Measurements from ENCODE around the gene VCPKMT. TPM values are rescaled to one million over a fixed set of nuclear protein-coding genes. Genes with fewer than 3 reads are reported as not detected.
A peak's percentile ranks its signal among the peaks of the same experiment; 100 is the strongest.
"Not testable (repeated sequence)": the region's sequence is repeated elsewhere in the genome, so short reads cannot be mapped to it uniquely, and the experiment has no call there.

The VCPKMT gene
- total RNA-seq, 2 donors from 2014 or later = 24.5 to 26.3 TPM

- peaks cover 54% of the 10 kb centered on the region for H3K4me1 Mint-ChIP-seq
- no peak overlapping the region for H3K4me3 Mint-ChIP-seq
- H3K9me3 ChIP-seq (ENCODE audit: control insufficient read depth, low read length, poor library complexity, severe bottlenecking) = no peaks in the 10 kb centered on the region
- ATAC-seq = no peak
- peak overlapping the region; percentile 84 for H3K27ac Mint-ChIP-seq
- DNase-seq = no peak
- no peaks in the 10 kb centered on the region for H3K27me3 Mint-ChIP-seq
- H3K36me3 Mint-ChIP-seq (ENCODE audit: low read depth) = peaks cover 3% of the 10 kb centered on the region
Observed at GRCh38 chr14:50088117-50088515, 28.3 kb downstream of the VCPKMT start.

- DNase-seq = no peak
- Mint-ChIP-seq H3K4me3 (peak overlapping the region; percentile 49), H3K27me3 (no peaks in the 10 kb centered on the region), H3K4me1 (peaks cover 56% of the 10 kb centered on the region), H3K27ac (peak overlapping the region; percentile 84), H3K36me3 (ENCODE audit: low read depth) (peaks cover 3% of the 10 kb centered on the region)
- no peak for ATAC-seq
- H3K9me3 ChIP-seq (ENCODE audit: control insufficient read depth, low read length, poor library complexity, severe bottlenecking) = no peaks in the 10 kb centered on the region
Observed at GRCh38 chr14:50087341-50088116, 28.8 kb downstream of the VCPKMT start.

- Mint-ChIP-seq H3K27me3 (no peaks in the 10 kb centered on the region), H3K4me1 (peaks cover 61% of the 10 kb centered on the region), H3K27ac (peak overlapping the region; percentile 100), H3K36me3 (ENCODE audit: low read depth) (peaks cover 3% of the 10 kb centered on the region), H3K4me3 (peak overlapping the region; percentile 80)
- DNase-seq = no peak
- no peak for ATAC-seq
- H3K9me3 ChIP-seq (ENCODE audit: control insufficient read depth, low read length, poor library complexity, severe bottlenecking) = no peaks in the 10 kb centered on the region
Observed at GRCh38 chr14:50086321-50086711, 30.1 kb downstream of the VCPKMT start.

DNA sequence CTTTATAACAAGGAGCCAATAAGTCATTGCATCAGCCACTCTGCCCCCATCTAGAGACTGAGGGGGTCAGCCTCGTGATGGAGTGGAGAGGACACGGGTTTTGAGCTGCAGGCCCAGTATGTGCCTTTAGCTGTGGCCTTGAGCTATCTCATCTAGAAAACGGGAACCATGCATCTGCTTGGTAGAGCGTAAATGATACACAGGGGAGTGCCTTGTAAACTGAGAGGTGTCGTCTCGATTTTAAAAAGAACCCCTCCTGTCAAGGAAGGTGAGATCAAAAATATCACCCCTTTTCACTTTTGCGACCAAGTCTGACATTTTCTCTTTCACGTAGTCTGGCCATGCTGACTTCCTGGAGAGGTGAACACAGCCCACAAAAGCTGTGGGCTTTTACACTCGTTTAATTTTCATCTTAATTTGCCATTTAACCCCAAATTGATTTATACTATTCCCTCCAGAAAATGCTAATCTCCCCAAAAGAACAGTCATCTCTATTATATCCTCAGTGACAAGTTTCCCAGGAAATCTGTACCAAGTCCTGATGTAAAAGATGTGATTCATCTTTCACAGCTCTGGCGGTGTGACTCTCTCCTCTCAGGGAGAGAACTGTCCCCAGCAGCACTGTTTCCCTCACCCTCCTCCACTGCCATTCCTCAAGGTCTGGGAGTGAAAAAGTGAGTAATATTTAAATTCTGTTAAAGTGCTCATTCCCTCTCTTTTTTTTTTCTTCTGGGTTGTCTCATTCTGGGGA lies 30.6 kb downstream of the VCPKMT start:
- peaks cover 58% of the 10 kb centered on the region for H3K4me1 Mint-ChIP-seq
- H3K4me3 Mint-ChIP-seq = peak overlapping the region; percentile 80
- no peak for ATAC-seq
- H3K27ac Mint-ChIP-seq = peak overlapping the region; percentile 100
- no peak for DNase-seq
- H3K36me3 Mint-ChIP-seq (ENCODE audit: low read depth) = peaks cover 2% of the 10 kb centered on the region
- no peaks in the 10 kb centered on the region for H3K27me3 Mint-ChIP-seq
- H3K9me3 ChIP-seq (ENCODE audit: control insufficient read depth, low read length, poor library complexity, severe bottlenecking) = no peaks in the 10 kb centered on the region

- Mint-ChIP-seq H3K4me3 (peak overlapping the region; percentile 79), H3K27ac (peak overlapping the region; percentile 100), H3K4me1 (peaks cover 55% of the 10 kb centered on the region), H3K36me3 (ENCODE audit: low read depth) (no peaks in the 10 kb centered on the region), H3K27me3 (no peaks in the 10 kb centered on the region)
- no peak for ATAC-seq
- DNase-seq = no peak
- no peaks in the 10 kb centered on the region for H3K9me3 ChIP-seq (ENCODE audit: control insufficient read depth, low read length, poor library complexity, severe bottlenecking)
Observed at GRCh38 chr14:50084666-50085065, 31.7 kb downstream of the VCPKMT start.

- no peaks in the 10 kb centered on the region for H3K36me3 Mint-ChIP-seq (ENCODE audit: low read depth)
- peak overlapping the region; percentile 88 for H3K4me3 Mint-ChIP-seq
- no peaks in the 10 kb centered on the region for H3K9me3 ChIP-seq (ENCODE audit: control insufficient read depth, low read length, poor library complexity, severe bottlenecking)
- no peaks in the 10 kb centered on the region for H3K27me3 Mint-ChIP-seq
- DNase-seq (peak in 2 of 3 donors; percentile 39 to 61), ATAC-seq (peak; percentile 52)
- peak overlapping the region; percentile 100 for H3K27ac Mint-ChIP-seq
- H3K4me1 Mint-ChIP-seq = peaks cover 55% of the 10 kb centered on the region
Observed at GRCh38 chr14:50083467-50084337, 32.7 kb downstream of the VCPKMT start.

GRCh38 chr14:50082784-50083466 lies 33.4 kb downstream of the VCPKMT start:
- no peaks in the 10 kb centered on the region for H3K9me3 ChIP-seq (ENCODE audit: control insufficient read depth, low read length, poor library complexity, severe bottlenecking)
- Mint-ChIP-seq H3K4me3 (peak overlapping the region; percentile 88), H3K27ac (peak overlapping the region; percentile 100), H3K4me1 (peaks cover 52% of the 10 kb centered on the region), H3K36me3 (ENCODE audit: low read depth) (no peaks in the 10 kb centered on the region), H3K27me3 (no peaks in the 10 kb centered on the region)
- ATAC-seq (peak; percentile 85), DNase-seq (peak; percentile 55 to 77 (median 73))

DNA sequence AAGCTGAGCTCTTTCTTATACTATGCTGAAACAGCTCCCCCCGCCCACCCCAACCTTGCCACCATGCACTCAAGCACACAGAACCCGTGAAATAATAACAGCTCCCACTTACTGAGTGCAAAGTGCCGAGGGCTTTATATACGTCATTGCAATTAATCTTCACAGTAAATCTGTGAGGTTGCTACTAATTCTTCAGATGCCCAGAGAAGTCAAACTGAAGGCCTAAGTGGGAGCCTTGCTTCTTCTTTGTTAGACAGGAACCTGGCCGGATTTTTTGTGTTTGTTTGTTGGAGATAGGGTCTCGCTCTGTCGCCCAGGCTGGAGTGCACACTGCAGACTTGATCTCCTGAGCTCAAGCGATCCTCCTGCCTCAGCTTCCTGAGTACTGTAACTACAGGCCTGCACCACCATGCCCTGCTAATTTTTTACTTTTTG lies 34.0 kb downstream of the VCPKMT start:
- no peaks in the 10 kb centered on the region for H3K36me3 Mint-ChIP-seq (ENCODE audit: low read depth)
- H3K4me3 Mint-ChIP-seq = peak overlapping the region; percentile 88
- H3K4me1 Mint-ChIP-seq = peaks cover 48% of the 10 kb centered on the region
- peak overlapping the region; percentile 100 for H3K27ac Mint-ChIP-seq
- no peaks in the 10 kb centered on the region for H3K27me3 Mint-ChIP-seq
- no peaks in the 10 kb centered on the region for H3K9me3 ChIP-seq (ENCODE audit: control insufficient read depth, low read length, poor library complexity, severe bottlenecking)
- DNase-seq (peak in 2 of 3 donors; percentile 52 to 54), ATAC-seq (peak; percentile 65)

GRCh38 chr14:50079103-50079502 lies 37.3 kb downstream of the VCPKMT start:
- not testable (repeated sequence) for DNase-seq; H3K9me3 ChIP-seq (ENCODE audit: control insufficient read depth, low read length, poor library complexity, severe bottlenecking); ATAC-seq; H3K36me3 Mint-ChIP-seq (ENCODE audit: low read depth); H3K4me3 Mint-ChIP-seq; H3K27me3 Mint-ChIP-seq
- peak overlapping the region; percentile 32 for H3K27ac Mint-ChIP-seq
- peaks cover 27% of the 10 kb centered on the region for H3K4me1 Mint-ChIP-seq

DNA sequence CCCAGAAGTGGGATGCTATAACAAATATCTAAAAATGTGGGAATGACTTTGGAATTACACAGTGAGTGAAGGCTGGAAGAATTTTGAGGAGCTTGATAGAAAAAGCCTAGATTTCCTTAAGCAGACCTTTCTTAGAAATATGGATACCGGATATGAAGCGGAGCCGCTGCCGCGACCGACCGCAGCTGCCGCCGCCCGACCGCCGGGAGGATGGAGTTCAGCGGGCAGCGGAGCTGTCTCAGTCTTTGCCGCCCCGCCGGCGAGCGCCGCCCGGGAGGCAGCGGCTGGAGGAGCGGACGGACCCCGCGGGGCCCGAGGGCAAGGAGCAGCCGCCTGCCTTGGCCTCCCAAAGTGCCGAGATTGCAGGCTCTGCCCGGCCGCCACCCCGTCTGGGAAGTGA lies 42.7 kb downstream of the VCPKMT start:
- not testable (repeated sequence) for ATAC-seq; H3K36me3 Mint-ChIP-seq (ENCODE audit: low read depth); H3K9me3 ChIP-seq (ENCODE audit: control insufficient read depth, low read length, poor library complexity, severe bottlenecking); H3K27ac Mint-ChIP-seq; H3K27me3 Mint-ChIP-seq; DNase-seq; H3K4me3 Mint-ChIP-seq
- H3K4me1 Mint-ChIP-seq = peaks cover 12% of the 10 kb centered on the region

DNA sequence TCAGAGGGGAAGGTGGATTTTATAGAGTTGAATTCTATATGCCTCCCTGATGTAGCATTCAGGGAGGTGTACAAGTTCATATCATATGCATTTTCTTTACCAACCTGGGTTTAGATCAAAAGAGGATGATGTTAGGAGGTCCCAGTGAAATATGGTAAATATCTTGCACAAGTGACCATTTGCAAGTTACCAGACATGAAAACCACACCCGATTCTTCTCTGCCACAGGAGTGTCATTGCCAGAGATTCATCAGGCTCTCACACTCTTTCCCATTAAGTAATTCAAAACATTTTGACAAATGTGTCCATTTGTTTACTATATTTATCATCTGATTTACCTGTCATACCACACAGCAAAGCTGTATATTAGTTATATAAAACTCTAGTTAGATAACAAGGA lies 44.0 kb downstream of the VCPKMT start:
- no peak for DNase-seq
- H3K36me3 Mint-ChIP-seq (ENCODE audit: low read depth) = peaks cover 4% of the 10 kb centered on the region
- H3K9me3 ChIP-seq (ENCODE audit: control insufficient read depth, low read length, poor library complexity, severe bottlenecking) = no peaks in the 10 kb centered on the region
- H3K27ac Mint-ChIP-seq = no peak overlapping the region
- ATAC-seq = no peak
- peaks cover 11% of the 10 kb centered on the region for H3K4me1 Mint-ChIP-seq
- H3K27me3 Mint-ChIP-seq = no peaks in the 10 kb centered on the region
- no peak overlapping the region for H3K4me3 Mint-ChIP-seq

- peaks cover 14% of the 10 kb centered on the region for H3K4me1 Mint-ChIP-seq
- no peaks in the 10 kb centered on the region for H3K27me3 Mint-ChIP-seq
- H3K27ac Mint-ChIP-seq = peak overlapping the region; percentile 81
- peaks cover 2% of the 10 kb centered on the region for H3K36me3 Mint-ChIP-seq (ENCODE audit: low read depth)
- ATAC-seq (no peak), DNase-seq (no peak)
- no peak overlapping the region for H3K4me3 Mint-ChIP-seq
- H3K9me3 ChIP-seq (ENCODE audit: control insufficient read depth, low read length, poor library complexity, severe bottlenecking) = no peaks in the 10 kb centered on the region
Observed at GRCh38 chr14:50070840-50071548, 45.4 kb downstream of the VCPKMT start.
